Cardiac muscle cell (in vitro differentiated cells and primary cell): ENCODE measurements around the gene RAPH1. TPM values are rescaled to one million over a fixed set of nuclear protein-coding genes. Genes with fewer than 3 reads are reported as not detected.

Experiments
- DNase-seq, 2 donors: peaks; one replicate each; pipeline versions ENCODE4 v3.0.0 to v3.0.0-alpha.2; 2010 to 2017; ENCODE audit warnings: low read depth in 1 of 2, low spot score in 1 of 2
- H3K27ac ChIP-seq: fragments of 200-600 bp; sonication (generic); 2 replicates; pipeline ENCODE4 v1.5.1; 2016
- H3K27me3 ChIP-seq: fragments of 200-600 bp; sonication (generic); 2 replicates; pipeline ENCODE4 v1.6.0; 2016; ENCODE audit warnings: control low read depth
- H3K36me3 ChIP-seq: fragments of 200-600 bp; sonication (generic); 2 replicates; pipeline ENCODE4 v1.5.1; 2016; ENCODE audit warnings: control low read depth
- H3K4me1 ChIP-seq: fragments of 200-600 bp; sonication (generic); 2 replicates; pipeline ENCODE4 v1.8.1; 2017; ENCODE audit warnings: low read depth, mild to moderate bottlenecking, mixed run types
- H3K4me3 ChIP-seq: fragments of 200-600 bp; sonication (generic); 2 replicates; pipeline ENCODE4 v1.5.1; 2016; ENCODE audit warnings: mild to moderate bottlenecking
- H3K9me3 ChIP-seq: fragments of 200-600 bp; sonication (generic); 2 replicates; pipeline ENCODE4 v1.5.1; 2017; ENCODE audit warnings: low read depth, mild to moderate bottlenecking, control low read depth
- CTCF ChIP-seq: IDR thresholded peaks from 2 replicates; pipeline ENCODE4 v1.5.1; 2012; ENCODE audit warnings: low read depth, mild to moderate bottlenecking, low read length
- polyA plus RNA-seq: library from polyadenylated mRNA; unstranded; fragments of >200 nt; fragmentation: Nextera tagmentation; extraction: Ambion mirVana; gene quantifications from 2 replicates; pipeline ENCODE4 v1.2.1, GENCODE V29; 2016
- total RNA-seq: library from RNA; depleted of rRNA; stranded (reverse); fragments of >200 nt; gene quantifications from 2 replicates; pipeline ENCODE4 v1.2.3, GENCODE V29; 2016

The RAPH1 gene
- total and polyA plus RNA-seq, 2 experiments from 2014 or later, result 3.4 to 36.5 TPM

GRCh38 chr2:203582468-203582867 is 47.4 kb upstream of the RAPH1 start:
- DNase-seq, result peak in 1 of 2 donors; percentile 70
- H3K9me3 ChIP-seq, result no peaks in the 10 kb centered on the region
- no peak for TF ChIP-seq CTCF
- H3K36me3 ChIP-seq, result no peaks in the 10 kb centered on the region
- no peak overlapping the region for H3K4me3 ChIP-seq
- no peaks in the 10 kb centered on the region for H3K27me3 ChIP-seq
- peaks cover 4% of the 10 kb centered on the region for H3K4me1 ChIP-seq
- no peak overlapping the region for H3K27ac ChIP-seq

GRCh38 chr2:203580844-203581243 is 45.7 kb upstream of the RAPH1 start:
- Histone ChIP-seq H3K27ac (no peak overlapping the region), H3K4me1 (peaks cover 4% of the 10 kb centered on the region), H3K36me3 (no peaks in the 10 kb centered on the region), H3K4me3 (no peak overlapping the region), H3K27me3 (no peaks in the 10 kb centered on the region), H3K9me3 (no peaks in the 10 kb centered on the region)
- TF ChIP-seq CTCF, result no peak
- DNase-seq, result no peak

- Histone ChIP-seq H3K27ac (no peak overlapping the region), H3K4me3 (no peak overlapping the region), H3K27me3 (no peaks in the 10 kb centered on the region), H3K36me3 (no peaks in the 10 kb centered on the region), H3K9me3 (no peaks in the 10 kb centered on the region), H3K4me1 (no peaks in the 10 kb centered on the region)
- TF ChIP-seq CTCF, result no peak
- no peak for DNase-seq
These were observed 44.6 kb upstream of the RAPH1 start for GRCh38 chr2:203579730-203580129.

GRCh38 chr2:203578759-203579643 is 43.9 kb upstream of the RAPH1 start:
- Histone ChIP-seq H3K9me3 (no peaks in the 10 kb centered on the region), H3K4me3 (no peak overlapping the region), H3K4me1 (no peaks in the 10 kb centered on the region), H3K27ac (no peak overlapping the region), H3K36me3 (no peaks in the 10 kb centered on the region), H3K27me3 (no peaks in the 10 kb centered on the region)
- TF ChIP-seq CTCF, result no peak
- peak in 1 of 2 donors; percentile 54 for DNase-seq

GRCh38 chr2:203574824-203575223 is 39.7 kb upstream of the RAPH1 start:
- no peak for TF ChIP-seq CTCF

More at GRCh38 chr2:203574824-203575223, 39.7 kb upstream of the RAPH1 start:
- Histone ChIP-seq H3K9me3 (no peaks in the 10 kb centered on the region), H3K27me3 (no peaks in the 10 kb centered on the region), H3K36me3 (no peaks in the 10 kb centered on the region), H3K4me3 (no peak overlapping the region), H3K4me1 (no peaks in the 10 kb centered on the region), H3K27ac (no peak overlapping the region)
- no peak for DNase-seq
